ENCODE measurements around the gene IFT80.
"Not testable (repeated sequence)": the region's sequence is repeated elsewhere in the genome, so short reads cannot be mapped to it uniquely, and the experiment has no call there.

The IFT80 gene

GRCh38 chr3:160280836-160281235 lies 118.2 kb downstream of the IFT80 start:
- in situ Hi-C loops (cut with MboI; ENCODE audit: low sequenced_read_pairs) = no loop called here

DNA sequence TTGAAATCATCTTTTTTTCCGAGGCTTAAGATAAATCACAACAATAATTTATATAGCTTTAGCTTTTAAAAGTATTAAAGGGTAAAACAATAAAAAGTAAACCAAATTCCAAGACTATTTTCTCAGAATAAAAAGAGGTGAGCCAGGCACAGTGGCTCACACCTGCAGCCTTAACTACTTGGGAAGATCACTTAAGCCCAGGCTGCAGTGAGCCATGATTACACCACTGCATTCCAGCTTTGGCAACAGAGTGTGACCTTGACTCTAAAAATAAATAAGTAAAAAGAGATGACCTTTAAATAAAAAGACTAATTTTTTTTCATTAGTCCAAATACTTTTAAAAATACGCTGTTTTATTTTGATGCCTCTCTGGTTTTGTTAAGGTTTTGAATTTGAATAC lies 119.4 kb downstream of the IFT80 start:
- in situ Hi-C loops (cut with MboI; ENCODE audit: low sequenced_read_pairs) = no loop called here

- in situ Hi-C loops (cut with MboI; ENCODE audit: low sequenced_read_pairs) = no loop called here
Observed at GRCh38 chr3:160278210-160278609, 120.8 kb downstream of the IFT80 start.

DNA sequence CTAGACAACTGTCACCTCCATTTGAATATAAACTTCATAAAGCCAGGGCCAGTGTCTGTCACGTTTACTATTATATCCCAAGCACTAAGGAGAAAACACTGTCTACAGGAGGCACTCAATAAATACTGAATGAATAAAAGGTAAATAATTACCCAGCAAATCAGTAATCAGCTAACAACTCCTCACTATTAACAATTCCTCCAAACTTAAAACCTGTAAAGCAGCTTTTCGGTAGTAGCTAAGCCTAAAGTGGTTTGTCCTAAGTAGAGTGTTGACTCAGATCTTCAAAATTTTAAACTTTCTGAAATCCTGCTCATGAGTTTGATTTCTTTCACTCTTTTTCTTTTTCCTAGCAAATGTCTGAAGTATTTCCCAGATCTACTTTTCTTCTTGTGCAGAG lies 133.9 kb downstream of the IFT80 start:
- in situ Hi-C loops (cut with MboI; ENCODE audit: low sequenced_read_pairs) = no loop called here

GRCh38 chr3:160260587-160261270 lies 138.3 kb downstream of the IFT80 start:
- in situ Hi-C loops (cut with MboI; ENCODE audit: low sequenced_read_pairs) = no loop called here

- in situ Hi-C loops (cut with MboI; ENCODE audit: low sequenced_read_pairs) = no loop called here
Observed at GRCh38 chr3:160259589-160259988, 139.4 kb downstream of the IFT80 start.

- in situ Hi-C loops (cut with MboI; ENCODE audit: low sequenced_read_pairs) = no loop called here
Observed at GRCh38 chr3:160257606-160258005, 141.4 kb downstream of the IFT80 start.

- in situ Hi-C loops (cut with MboI; ENCODE audit: low sequenced_read_pairs) = no loop called here
Observed at GRCh38 chr3:160253298-160253697, 145.7 kb downstream of the IFT80 start.

DNA sequence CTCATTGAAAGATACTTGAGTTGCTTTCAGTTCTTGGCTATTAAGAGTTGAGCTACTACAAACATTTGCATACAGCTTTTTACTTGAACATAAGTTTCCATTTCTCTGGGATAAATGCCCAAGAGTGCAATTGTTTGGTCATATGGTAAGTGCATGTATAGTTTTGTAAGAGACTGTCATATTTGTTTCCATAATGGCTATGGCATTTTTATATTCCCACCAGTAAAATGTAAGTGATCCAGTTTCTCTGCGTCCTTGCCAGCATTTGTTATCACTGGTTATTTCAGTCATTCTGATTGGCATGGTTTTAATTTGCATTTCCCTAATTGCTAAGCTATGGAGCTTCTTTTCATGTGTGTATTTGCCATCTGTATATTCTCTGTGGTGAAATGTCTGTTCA lies 151.3 kb downstream of the IFT80 start:
- in situ Hi-C loops (cut with MboI; ENCODE audit: low sequenced_read_pairs) = no loop called here

DNA sequence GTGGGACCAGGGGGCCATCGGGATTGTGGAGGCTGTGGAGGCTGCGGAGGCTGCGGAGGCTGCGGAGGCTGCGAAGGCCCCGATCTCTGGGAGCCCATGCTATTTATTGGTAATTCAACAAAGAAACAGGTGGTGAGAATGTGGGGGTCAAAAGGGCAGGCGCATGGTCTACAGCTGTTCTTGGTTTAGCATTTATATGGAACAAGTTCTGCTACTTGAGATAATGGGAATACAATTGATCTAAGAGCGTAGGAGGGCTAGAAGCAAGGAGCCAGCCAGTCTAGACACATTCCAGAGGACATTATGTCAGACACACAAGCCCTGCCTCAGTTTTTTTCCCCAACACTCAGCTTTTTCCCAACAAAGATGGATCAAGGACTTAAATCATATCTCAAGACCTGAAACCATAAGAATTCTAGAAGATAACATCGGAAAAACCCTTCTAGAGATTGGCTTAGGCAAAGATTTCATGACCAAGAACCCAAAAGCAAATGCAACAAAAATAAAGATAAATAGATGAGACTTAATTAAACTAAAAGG lies 153.7 kb downstream of the IFT80 start:
- in situ Hi-C loops (cut with MboI; ENCODE audit: low sequenced_read_pairs) = no loop called here

GRCh38 chr3:160240719-160241118 lies 158.3 kb downstream of the IFT80 start:
- in situ Hi-C loops (cut with MboI; ENCODE audit: low sequenced_read_pairs) = not testable (repeated sequence)

DNA sequence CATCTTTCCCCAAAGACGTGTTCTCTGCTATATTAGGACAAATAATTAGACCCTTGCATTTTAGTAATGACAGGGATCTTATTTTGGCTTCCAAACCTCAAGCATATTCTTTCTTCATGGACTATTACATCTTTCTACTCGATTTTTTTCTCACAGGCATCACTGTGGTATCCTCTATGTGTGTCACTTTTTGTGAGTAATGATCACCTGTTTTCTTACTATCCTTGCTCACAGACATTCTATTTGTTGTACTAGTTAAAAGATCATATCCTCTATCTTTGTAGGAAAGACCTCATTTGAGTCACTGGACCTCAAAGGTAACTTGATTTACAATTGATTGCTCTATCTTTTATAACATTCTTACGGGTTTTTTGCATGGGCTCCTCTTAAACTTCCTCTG lies 167.0 kb downstream of the IFT80 start:
- in situ Hi-C loops (cut with MboI; ENCODE audit: low sequenced_read_pairs) = no loop called here

- in situ Hi-C loops (cut with MboI; ENCODE audit: low sequenced_read_pairs) = no loop called here
Observed at GRCh38 chr3:160227419-160227818, 171.6 kb downstream of the IFT80 start.

- in situ Hi-C loops (cut with MboI; ENCODE audit: low sequenced_read_pairs) = no loop called here
Observed at GRCh38 chr3:160226026-160226907, 172.8 kb downstream of the IFT80 start.

DNA sequence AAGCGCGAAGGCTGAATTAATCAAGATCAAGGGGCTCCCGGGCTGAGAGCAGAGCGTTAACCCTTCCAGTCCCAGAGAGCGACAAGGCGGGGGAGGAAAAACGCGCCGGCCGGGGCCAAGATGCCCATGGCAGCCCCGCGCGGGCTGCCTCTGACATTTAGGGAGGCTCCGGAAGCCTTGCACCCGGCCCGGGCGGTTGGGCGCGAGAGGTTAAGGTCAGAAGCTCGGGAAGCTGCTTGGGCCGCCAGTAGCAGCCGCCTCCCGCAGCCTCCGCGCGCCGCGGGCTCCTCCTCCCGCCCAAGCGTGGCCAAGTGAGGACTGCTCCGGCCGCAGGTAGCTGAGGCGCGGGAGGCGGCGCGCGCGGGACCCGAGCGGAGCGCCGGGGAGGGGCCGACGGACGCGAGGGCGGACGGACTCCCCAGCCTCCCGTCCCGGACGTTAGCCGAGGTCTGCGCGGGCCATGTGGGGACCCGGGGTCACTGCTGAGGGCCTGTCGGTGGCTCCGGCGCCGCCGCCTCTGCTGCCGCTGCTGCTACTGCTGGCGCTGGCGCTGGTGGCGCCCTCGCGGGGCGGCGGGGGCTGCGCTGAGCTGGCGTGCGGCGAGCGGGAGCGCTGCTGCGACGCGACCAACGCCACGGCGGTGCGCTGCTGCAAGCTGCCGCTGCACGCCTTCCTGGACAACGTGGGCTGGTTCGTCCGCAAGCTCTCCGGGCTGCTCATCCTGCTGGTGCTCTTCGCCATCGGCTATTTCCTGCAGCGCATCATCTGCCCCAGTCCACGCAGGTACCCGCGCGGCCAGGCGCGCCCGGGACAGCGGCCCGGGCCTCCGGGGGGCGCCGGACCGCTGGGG lies 173.6 kb downstream of the IFT80 start, which contains the start of gene C3orf80:
TSS of gene C3orf80 (plus strand) at position 247 of the 850 bp plus-strand sequence. CDS start at position 461, 214 bp downstream.
- in situ Hi-C loops (cut with MboI; ENCODE audit: low sequenced_read_pairs) = no loop called here

DNA sequence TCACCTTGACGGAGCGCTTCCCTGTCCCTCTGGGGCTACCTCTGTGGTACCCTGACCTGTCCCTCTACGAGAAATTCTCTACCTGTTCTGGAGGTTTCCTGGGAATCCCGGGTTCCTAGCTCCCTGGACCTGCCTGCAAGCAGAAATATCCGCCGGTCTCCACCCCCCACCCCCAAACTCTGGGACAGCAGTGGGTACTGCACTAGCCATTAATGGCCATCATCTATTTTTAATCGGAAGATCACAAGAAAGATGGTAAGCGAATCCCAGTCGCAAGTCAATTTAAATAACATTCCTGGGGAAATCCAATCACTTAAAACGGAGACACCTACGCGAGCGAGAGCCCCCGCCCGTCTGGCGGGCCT lies 174.2 kb downstream of the IFT80 start:
- in situ Hi-C loops (cut with MboI; ENCODE audit: low sequenced_read_pairs) = no loop called here

- in situ Hi-C loops (cut with MboI; ENCODE audit: low sequenced_read_pairs) = no loop called here
Observed at GRCh38 chr3:160224256-160224655, 174.8 kb downstream of the IFT80 start.

DNA sequence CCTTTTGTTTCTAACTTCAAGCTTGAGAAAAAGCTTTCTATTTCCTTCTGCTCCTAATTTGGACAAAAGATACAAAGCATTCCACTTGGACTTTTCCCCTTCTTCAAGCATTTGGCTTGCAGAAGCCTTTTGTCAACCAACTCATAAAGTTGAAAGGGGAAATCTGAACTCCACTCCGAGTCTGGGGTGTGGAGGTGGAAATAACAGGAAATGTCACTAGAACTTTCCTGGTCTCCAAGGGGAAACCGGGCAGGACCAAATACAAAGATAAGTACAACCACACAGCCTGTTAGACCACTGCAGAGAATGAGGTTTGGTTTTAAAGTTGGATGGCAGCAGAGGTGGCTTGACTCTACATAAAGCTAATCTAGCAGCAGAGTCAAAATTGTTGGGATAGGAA lies 178.0 kb downstream of the IFT80 start:
- in situ Hi-C loops (cut with MboI; ENCODE audit: low sequenced_read_pairs) = no loop called here

DNA sequence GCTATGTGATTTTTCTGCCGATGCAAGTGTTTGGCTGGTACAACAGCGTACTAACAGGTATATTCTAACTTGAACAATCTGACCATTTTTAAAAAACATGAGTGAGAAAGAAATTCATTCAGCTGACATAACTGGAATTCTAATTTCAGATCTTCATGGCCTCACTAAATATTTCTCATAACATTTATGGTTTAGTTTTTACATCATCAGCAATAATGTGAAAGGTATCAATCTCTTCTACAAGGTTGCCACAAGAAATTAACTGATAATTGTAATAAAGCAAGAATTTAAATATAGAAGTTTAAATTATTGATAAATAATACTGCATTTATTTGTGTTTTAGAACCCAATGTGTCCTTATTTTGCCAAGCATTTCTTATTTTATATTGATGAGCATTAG lies 179.0 kb downstream of the IFT80 start:
- in situ Hi-C loops (cut with MboI; ENCODE audit: low sequenced_read_pairs) = no loop called here

DNA sequence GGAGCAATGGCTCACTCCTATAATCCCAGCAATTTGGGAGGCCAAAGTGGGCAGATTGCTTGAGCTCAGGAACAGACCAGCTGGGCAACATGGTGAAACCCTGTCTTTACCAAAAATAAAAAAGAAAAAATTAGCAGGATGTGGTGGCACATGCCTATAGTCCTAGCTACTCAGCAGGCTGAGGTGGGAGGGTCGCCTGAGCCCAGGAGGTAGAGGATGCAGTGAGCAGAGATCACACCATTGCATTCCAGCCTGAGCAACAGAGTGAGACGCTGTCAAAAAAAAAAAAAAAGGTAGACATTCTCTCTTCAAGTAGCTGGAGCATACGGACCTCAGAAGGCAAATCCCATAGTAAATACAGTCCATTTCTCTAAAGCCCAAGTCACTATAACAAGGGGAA lies 180.9 kb downstream of the IFT80 start:
- in situ Hi-C loops (cut with MboI; ENCODE audit: low sequenced_read_pairs) = no loop called here

DNA sequence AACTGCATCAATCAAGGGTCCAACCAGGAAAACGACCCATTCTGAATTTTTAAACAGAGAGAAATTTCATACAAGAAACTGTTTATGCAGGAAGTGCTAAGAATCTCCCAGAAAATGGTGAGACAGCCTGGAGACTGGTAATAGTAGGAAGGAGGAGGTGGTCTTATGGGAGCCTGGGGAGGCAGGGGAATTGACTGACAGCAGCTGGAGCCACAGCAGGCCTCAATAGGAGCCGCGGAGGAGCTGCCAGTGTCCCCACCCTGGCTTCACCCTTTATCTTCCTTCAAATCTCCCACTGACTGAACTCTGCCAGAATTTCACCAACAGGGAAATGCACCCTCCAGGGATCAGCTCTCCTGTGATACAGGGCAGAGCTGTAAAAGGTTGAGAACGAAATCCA lies 181.3 kb downstream of the IFT80 start:
- in situ Hi-C loops (cut with MboI; ENCODE audit: low sequenced_read_pairs) = no loop called here

Data from hTERT RPE-1 (cell line).